Spleen (tissue), 11 donors: ENCODE measurements around the gene CCSER2. TPM values are rescaled to one million over a fixed set of nuclear protein-coding genes. Genes with fewer than 3 reads are reported as not detected.

Source experiments
- DNase-seq: peaks from one replicate; pipeline ENCODE4 v3.0.0-alpha.2; 2020
- H3K27ac ChIP-seq, 8 donors: fragments of 200-600 bp; sonication (generic) in 7 of 8; 1 replicate in 4 of 8; 2 replicates in 4 of 8; pipeline versions ENCODE4 v1.5.0 to v1.8.0; 2016 to 2021; ENCODE audit warnings: inconsistent platforms in 4 of 8, mild to moderate bottlenecking in 4 of 8, moderate library complexity in 1 of 8
- H3K27me3 ChIP-seq, 7 donors: fragments of 200-600 bp; sonication (generic) in 6 of 7; replicated peaks in 1 of 7; 1 replicate in 4 of 7; 2 replicates in 3 of 7; pipeline versions ENCODE4 v1.5.0 to v1.8.0; 2016 to 2021; ENCODE audit warnings: inconsistent platforms in 3 of 7, mild to moderate bottlenecking in 1 of 7
- H3K36me3 ChIP-seq, 6 donors: fragments of 200-600 bp; sonication (generic) in 5 of 6; 1 replicate in 4 of 6; 2 replicates in 2 of 6; pipeline versions ENCODE4 v1.5.0 to v1.8.0; 2016 to 2021; ENCODE audit warnings: inconsistent platforms in 2 of 6
- H3K4me1 ChIP-seq, 6 donors: fragments of 200-600 bp; sonication (generic) in 5 of 6; 1 replicate in 3 of 6; 2 replicates in 3 of 6; pipeline versions ENCODE4 v1.5.0 to v1.8.0; 2016 to 2021; ENCODE audit warnings: inconsistent platforms in 3 of 6
- H3K4me3 ChIP-seq, 8 donors: fragments of 200-600 bp; sonication (generic) in 7 of 8; 1 replicate in 4 of 8; 2 replicates in 4 of 8; pipeline versions ENCODE4 v1.5.0 to v1.8.0; 2016 to 2021; ENCODE audit warnings: inconsistent platforms in 4 of 8, mild to moderate bottlenecking in 4 of 8, moderate library complexity in 2 of 8
- H3K9me3 ChIP-seq, 8 donors: fragments of 200-600 bp; sonication (generic) in 7 of 8; 1 replicate in 4 of 8; 2 replicates in 4 of 8; pipeline versions ENCODE4 v1.5.0 to v1.8.0; 2016 to 2021; ENCODE audit warnings: inconsistent platforms in 4 of 8
- CTCF ChIP-seq, 11 experiments: fragments of 200-600 bp in 7 of 11; fragments of 450-650 bp in 4 of 11; sonication (generic) in 4 of 11; IDR thresholded peaks in 8 of 11; conservative IDR thresholded peaks in 3 of 11; 1 replicate in 7 of 11; 2 replicates in 4 of 11; pipeline versions ENCODE4 v1.4.0 to v1.8.0; 2016 to 2021; ENCODE audit warnings: antibody characterized with exemption in 11 of 11, inconsistent platforms in 4 of 11, mild to moderate bottlenecking in 1 of 11
- POLR2A ChIP-seq, 3 donors: fragments of 450-650 bp; IDR thresholded peaks; one replicate each; pipeline ENCODE4 v1.5.1; 2017; ENCODE audit warnings: antibody characterized with exemption in 3 of 3, mild to moderate bottlenecking in 1 of 3
- POLR2AphosphoS5 ChIP-seq, 3 donors: sonication (generic); formaldehyde crosslinking; IDR thresholded peaks; one replicate each; pipeline ENCODE4 v1.5.1; 2017; ENCODE audit warnings: antibody characterized with exemption in 3 of 3
- WGBS, 5 donors: extraction: QIAGEN DNeasy Blood & Tissue Kit in 3 of 5; methylation state at CpG; one replicate each; pipeline versions ENCODE4 v1.1.5 to v1.1.7; 2013 to 2018; 5-methylcytosine and 5-hydroxymethylcytosine counted together
- intact Hi-C: fragments of 100-400 bp; cut with DNase I; formaldehyde crosslinking; loops from one replicate; pipeline ENCODE4 v1.15.0; 2023; ENCODE audit warnings: low total_unique reads
- polyA plus RNA-seq, 3 donors: library from polyadenylated mRNA; stranded (reverse); fragments of 200-250 nt; gene quantifications; one replicate each; pipeline ENCODE4 v1.2.1, GENCODE V29; 2013
- total RNA-seq, 7 donors: library from RNA; depleted of rRNA in 3 of 7; stranded (reverse); fragments of >200 nt in 3 of 7; fragmentation: NEBNext Ultra II Directional in 4 of 7; extraction: Animal tissue kit (Norgen Biotek cat#: 25700) in 4 of 7; gene quantifications; one replicate each; pipeline versions ENCODE4 v1.1.0 to v1.2.1, GENCODE V29; 2016 to 2021
- donor health status: healthy with polysubstance abuse.
- donor health status: DM: no; HTN: no; CAD: no; lungs with moderate emphysema.
- donor health status: DM: no; HTN: no; CAD: no.
- donor health status: Bipolar disorder and iron deficiency.
- donor health status: healthy.
- donor health status: DM: no; HTN: no; CAD: no.
- donor health status: DM: yes; HTN: yes; CAD: no.

The CCSER2 gene
- total and polyA plus RNA-seq, 10 donors = 5.3 to 61.4 (median 45.2) TPM

- no peaks in the 10 kb centered on the region for H3K9me3 ChIP-seq
- no peaks in the 10 kb centered on the region for H3K27me3 ChIP-seq
- no peaks in the 10 kb centered on the region for H3K36me3 ChIP-seq
- peaks cover 0 to 77% (median 29%) of the 10 kb centered on the region in 6 donors for H3K4me1 ChIP-seq
- H3K27ac ChIP-seq = no peak overlapping the region
- intact Hi-C loops = no loop called here
- TF ChIP-seq CTCF (IDR thresholded peaks at IDR 0.05 in 8 of 11, conservative IDR thresholded peaks at IDR 0.05 in 3 of 11) = no peak
- TF ChIP-seq POLR2AphosphoS5 (IDR thresholded peaks at IDR 0.05) = no peak
- no peak for TF ChIP-seq POLR2A (IDR thresholded peaks at IDR 0.05)
- 71 to 90% (median 87%) methylated on average over 4 of the region's 4 CpGs for WGBS, 5 donors
- no peak for DNase-seq
- no peak overlapping the region for H3K4me3 ChIP-seq
These were observed 26.2 kb downstream of the CCSER2 start for GRCh38 chr10:84354623-84355022.

GRCh38 chr10:84355106-84355505, 26.7 kb downstream of the CCSER2 start:
- peaks cover 0 to 82% (median 34%) of the 10 kb centered on the region in 6 donors for H3K4me1 ChIP-seq
- DNase-seq = no peak
- intact Hi-C loops = no loop called here
- no peaks in the 10 kb centered on the region for H3K27me3 ChIP-seq
- no peak overlapping the region for H3K4me3 ChIP-seq
- H3K36me3 ChIP-seq = no peaks in the 10 kb centered on the region
- TF ChIP-seq POLR2A (IDR thresholded peaks at IDR 0.05) (no peak), CTCF (IDR thresholded peaks at IDR 0.05 in 8 of 11, conservative IDR thresholded peaks at IDR 0.05 in 3 of 11) (no peak), POLR2AphosphoS5 (IDR thresholded peaks at IDR 0.05) (no peak)
- H3K9me3 ChIP-seq = no peaks in the 10 kb centered on the region
- WGBS, 5 donors = 89 to 99% (median 93%) methylated on average over 2 of the region's 2 CpGs
- no peak overlapping the region for H3K27ac ChIP-seq

- no peak for DNase-seq
- TF ChIP-seq POLR2A (IDR thresholded peaks at IDR 0.05) (no peak), POLR2AphosphoS5 (IDR thresholded peaks at IDR 0.05) (no peak), CTCF (IDR thresholded peaks at IDR 0.05 in 8 of 11, conservative IDR thresholded peaks at IDR 0.05 in 3 of 11) (no peak)
- H3K9me3 ChIP-seq = no peaks in the 10 kb centered on the region
- H3K36me3 ChIP-seq = no peaks in the 10 kb centered on the region
- intact Hi-C loops = no loop called here
- no peaks in the 10 kb centered on the region for H3K27me3 ChIP-seq
- no peak overlapping the region for H3K4me3 ChIP-seq
- H3K4me1 ChIP-seq = peaks cover 3 to 99% (median 48%) of the 10 kb centered on the region in 6 donors
- 73 to 80% (median 75%) methylated on average over 2 of the region's 2 CpGs for WGBS, 5 donors
- H3K27ac ChIP-seq = no peak overlapping the region
These were observed 28.5 kb downstream of the CCSER2 start for GRCh38 chr10:84356928-84357327.

GRCh38 chr10:84358743-84359142, 30.4 kb downstream of the CCSER2 start:
- peaks cover 3 to 97% (median 41%) of the 10 kb centered on the region in 6 donors for H3K4me1 ChIP-seq
- H3K36me3 ChIP-seq = no peaks in the 10 kb centered on the region
- no peak overlapping the region for H3K27ac ChIP-seq
- H3K4me3 ChIP-seq = no peak overlapping the region
- H3K27me3 ChIP-seq = no peaks in the 10 kb centered on the region
- intact Hi-C loops = no loop called here
- no peak for DNase-seq
- TF ChIP-seq CTCF (IDR thresholded peaks at IDR 0.05 in 8 of 11, conservative IDR thresholded peaks at IDR 0.05 in 3 of 11) (no peak), POLR2AphosphoS5 (IDR thresholded peaks at IDR 0.05) (no peak), POLR2A (IDR thresholded peaks at IDR 0.05) (no peak)
- no peaks in the 10 kb centered on the region for H3K9me3 ChIP-seq
- 73 to 91% (median 82%) methylated on average over 1 of the region's 1 CpG for WGBS, 5 donors
